Lung (tissue), 12 donors: ENCODE data around the gene PPHLN1. TPM values are rescaled to one million over a fixed set of nuclear protein-coding genes. Genes with fewer than 3 reads are reported as not detected.

Source experiments
- ATAC-seq: fragments of 200-7000 bp; cut with Tn5 transposase; one replicate; pipeline ENCODE4 v1.9.1; 2020; ENCODE audit warnings: moderate number of reproducible peaks; ENCODE audit not compliant: insufficient read depth, low FRiP score
- DNase-seq, 3 donors: peaks; one replicate each; pipeline ENCODE4 v3.0.0-alpha.2; 2013 to 2017
- H3K27ac ChIP-seq, 2 donors: one replicate each; pipeline ENCODE4 v1.5.1; 2013; ENCODE audit warnings: mild to moderate bottlenecking in 2 of 2, moderate library complexity in 2 of 2, control low read depth in 1 of 2, inconsistent platforms in 1 of 2, low read depth in 1 of 2, low read length in 1 of 2
- H3K27me3 ChIP-seq, 3 donors: one replicate each; pipeline ENCODE4 v1.5.1; 2013; ENCODE audit warnings: low read length in 2 of 3; ENCODE audit not compliant: control insufficient read depth in 3 of 3, insufficient read depth in 3 of 3
- H3K36me3 ChIP-seq, 4 donors: one replicate each; pipeline ENCODE4 v1.5.1; 2013; ENCODE audit warnings: low read length in 4 of 4, mild to moderate bottlenecking in 1 of 4, moderate library complexity in 1 of 4; ENCODE audit not compliant: control insufficient read depth in 4 of 4, insufficient read depth in 4 of 4
- H3K4me1 ChIP-seq, 5 donors: one replicate each; pipeline ENCODE4 v1.5.1; 2013; ENCODE audit warnings: low read length in 5 of 5, mild to moderate bottlenecking in 2 of 5, moderate library complexity in 1 of 5; ENCODE audit not compliant: control insufficient read depth in 5 of 5, insufficient read depth in 5 of 5
- H3K4me3 ChIP-seq: one replicate; pipeline ENCODE4 v1.5.1; 2013; ENCODE audit warnings: mild to moderate bottlenecking, control low read depth, moderate library complexity
- H3K9ac ChIP-seq, 2 donors: one replicate each; pipeline ENCODE4 v1.5.1; 2013; ENCODE audit warnings: low read length in 2 of 2, control low read depth in 1 of 2; ENCODE audit not compliant: insufficient read depth in 1 of 2
- H3K9me3 ChIP-seq, 4 donors: one replicate each; pipeline ENCODE4 v1.5.1; 2013; ENCODE audit warnings: low read length in 3 of 4, mild to moderate bottlenecking in 1 of 4, moderate library complexity in 1 of 4; ENCODE audit not compliant: control insufficient read depth in 4 of 4, insufficient read depth in 3 of 4
- WGBS, 2 donors: extraction: QIAGEN DNeasy Blood & Tissue Kit; methylation state at CpG; one replicate each; pipeline ENCODE4 v1.1.7; 2013; 5-methylcytosine and 5-hydroxymethylcytosine counted together
- polyA plus RNA-seq, 2 donors: library from polyadenylated mRNA; stranded (reverse); fragments of 200-250 nt; gene quantifications; one replicate each; pipeline ENCODE4 v1.2.1, GENCODE V29; 2013
- total RNA-seq, 2 donors: library from RNA; depleted of rRNA in 1 of 2; stranded (reverse); fragments of >200 nt in 1 of 2; gene quantifications; one replicate each; pipeline ENCODE4 v1.2.1, GENCODE V29; 2014 to 2021
- TF ChIP-seq, protein P1 (sequence below): IDR thresholded peaks from 2 replicates; pipeline ENCODE4 v1.5.1; 2012; ENCODE audit warnings: mild to moderate bottlenecking; ENCODE audit errors: control extremely low read depth, extremely low read depth
- donor health status: control.
- donor health status: control.
- donor health status: Bipolar disorder and iron deficiency.
- donor health status: healthy.
- donor health status: DM: yes; HTN: yes; CAD: no.

PPHLN1 gene
- total and polyA plus RNA-seq, 4 donors: 26.5 to 72.5 (median 34.3) TPM

DNA sequence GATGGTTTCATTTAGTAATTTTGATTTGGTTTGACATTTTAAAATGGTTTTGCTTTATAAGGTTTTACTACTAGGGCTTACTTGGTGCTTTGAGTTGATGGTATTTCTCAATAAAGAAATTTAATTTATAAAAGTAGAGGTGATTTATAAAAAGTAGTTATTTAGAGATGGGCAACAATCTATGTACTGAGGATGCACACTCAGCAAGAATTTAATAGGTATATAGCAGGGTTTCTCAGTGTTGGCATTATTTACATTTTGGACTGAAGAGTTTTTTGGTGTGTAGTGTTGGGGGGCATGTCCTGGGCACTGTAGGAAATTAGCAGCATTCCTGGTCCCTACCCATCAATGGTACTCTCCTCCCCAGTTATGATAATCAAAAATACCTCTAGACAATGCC is 47.7 kb downstream of the PPHLN1 start:
- TF ChIP-seq, protein P1, sequence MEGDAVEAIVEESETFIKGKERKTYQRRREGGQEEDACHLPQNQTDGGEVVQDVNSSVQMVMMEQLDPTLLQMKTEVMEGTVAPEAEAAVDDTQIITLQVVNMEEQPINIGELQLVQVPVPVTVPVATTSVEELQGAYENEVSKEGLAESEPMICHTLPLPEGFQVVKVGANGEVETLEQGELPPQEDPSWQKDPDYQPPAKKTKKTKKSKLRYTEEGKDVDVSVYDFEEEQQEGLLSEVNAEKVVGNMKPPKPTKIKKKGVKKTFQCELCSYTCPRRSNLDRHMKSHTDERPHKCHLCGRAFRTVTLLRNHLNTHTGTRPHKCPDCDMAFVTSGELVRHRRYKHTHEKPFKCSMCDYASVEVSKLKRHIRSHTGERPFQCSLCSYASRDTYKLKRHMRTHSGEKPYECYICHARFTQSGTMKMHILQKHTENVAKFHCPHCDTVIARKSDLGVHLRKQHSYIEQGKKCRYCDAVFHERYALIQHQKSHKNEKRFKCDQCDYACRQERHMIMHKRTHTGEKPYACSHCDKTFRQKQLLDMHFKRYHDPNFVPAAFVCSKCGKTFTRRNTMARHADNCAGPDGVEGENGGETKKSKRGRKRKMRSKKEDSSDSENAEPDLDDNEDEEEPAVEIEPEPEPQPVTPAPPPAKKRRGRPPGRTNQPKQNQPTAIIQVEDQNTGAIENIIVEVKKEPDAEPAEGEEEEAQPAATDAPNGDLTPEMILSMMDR: no peak
- Histone ChIP-seq H3K9ac (no peak overlapping the region), H3K36me3 (peaks cover 0 to 2% (median 0%) of the 10 kb centered on the region in 4 donors), H3K4me3 (no peak overlapping the region), H3K9me3 (no peaks in the 10 kb centered on the region), H3K27ac (no peak overlapping the region), H3K4me1 (no peaks in the 10 kb centered on the region), H3K27me3 (no peaks in the 10 kb centered on the region)
- DNase-seq (no peak), ATAC-seq (no peak)

DNA sequence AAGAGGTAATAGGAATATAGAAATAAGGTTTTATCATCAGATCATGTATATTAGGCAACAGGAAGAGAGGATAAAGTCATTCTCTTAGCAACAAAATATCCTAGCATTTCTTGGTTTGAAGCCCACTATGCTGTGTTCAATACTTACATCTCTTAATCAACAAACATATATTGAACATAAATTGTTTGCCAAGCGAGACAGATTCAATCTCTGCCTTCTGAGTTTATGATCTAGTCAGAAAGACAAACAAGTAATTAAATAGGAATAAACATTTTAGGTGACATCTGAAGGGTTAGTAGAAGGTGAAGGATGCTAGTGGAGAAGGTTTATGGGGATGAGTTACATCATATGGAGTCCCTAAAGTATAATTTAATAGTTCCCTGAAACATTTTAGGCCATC is 54.8 kb downstream of the PPHLN1 start:
- Histone ChIP-seq H3K4me1 (peaks cover 0 to 8% (median 0%) of the 10 kb centered on the region in 5 donors), H3K9me3 (no peaks in the 10 kb centered on the region), H3K4me3 (no peak overlapping the region), H3K36me3 (no peaks in the 10 kb centered on the region), H3K27me3 (no peaks in the 10 kb centered on the region), H3K9ac (no peak overlapping the region), H3K27ac (no peak overlapping the region)
- DNase-seq (no peak), ATAC-seq (no peak)
- TF ChIP-seq, protein P1: no peak
- 47 to 50% methylated on average over 1 of the region's 1 CpG for WGBS, 2 donors

DNA sequence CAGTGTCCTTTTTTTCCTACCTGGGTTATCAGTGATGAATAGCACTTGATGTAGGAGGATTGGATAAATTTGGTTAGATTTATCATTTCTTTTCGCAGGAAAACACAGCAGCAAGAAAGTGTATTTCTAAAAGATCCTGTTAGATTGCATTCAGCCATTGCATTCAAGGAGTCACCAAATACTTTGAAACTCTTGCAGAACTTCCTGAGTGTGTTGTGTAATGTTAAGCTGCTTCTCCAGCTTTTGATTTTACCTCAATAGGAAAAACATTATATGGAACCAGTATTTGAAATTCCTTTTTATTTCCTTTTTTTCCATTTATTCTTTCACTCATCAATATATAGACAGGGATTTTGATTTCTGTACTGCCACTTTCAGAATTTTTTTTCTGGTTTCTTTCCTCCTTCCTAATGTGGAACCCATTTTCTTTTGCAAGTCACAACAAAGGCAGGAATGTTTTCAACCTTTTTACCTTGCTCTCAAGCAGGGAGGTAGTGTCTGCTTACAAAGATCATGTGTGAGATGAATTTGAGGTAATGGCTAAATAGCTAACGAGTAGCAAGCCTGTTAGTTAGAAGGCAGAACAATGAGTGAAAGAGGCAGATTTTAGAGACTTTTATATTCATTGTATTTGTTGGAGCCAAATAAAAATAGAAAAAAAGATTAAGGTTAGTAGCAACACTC is 56.2 kb downstream of the PPHLN1 start:
- WGBS, 2 donors: 57 to 66% methylated on average over 2 of the region's 2 CpGs
- ATAC-seq: no peak

More for the DNA sequence above, 56.2 kb downstream of the PPHLN1 start:
- peak in 1 of 3 donors; percentile 34 for DNase-seq
- Histone ChIP-seq H3K36me3 (no peaks in the 10 kb centered on the region), H3K4me1 (peaks cover 0 to 10% (median 0%) of the 10 kb centered on the region in 5 donors), H3K9ac (no peak overlapping the region), H3K9me3 (no peaks in the 10 kb centered on the region), H3K27me3 (no peaks in the 10 kb centered on the region), H3K4me3 (no peak overlapping the region), H3K27ac (no peak overlapping the region)
- TF ChIP-seq, protein P1: no peak
